ENCODE results near the gene INPP5F. TPM values are rescaled to one million over a fixed set of nuclear protein-coding genes. Genes with fewer than 3 reads are reported as not detected.

Gene INPP5F
- total and polyA plus RNA-seq, 2 of the 13 experiments (the other 11 are each of a cell fraction or from before 2014, with no cell fraction given): 12.5 to 15.7 TPM

DNA sequence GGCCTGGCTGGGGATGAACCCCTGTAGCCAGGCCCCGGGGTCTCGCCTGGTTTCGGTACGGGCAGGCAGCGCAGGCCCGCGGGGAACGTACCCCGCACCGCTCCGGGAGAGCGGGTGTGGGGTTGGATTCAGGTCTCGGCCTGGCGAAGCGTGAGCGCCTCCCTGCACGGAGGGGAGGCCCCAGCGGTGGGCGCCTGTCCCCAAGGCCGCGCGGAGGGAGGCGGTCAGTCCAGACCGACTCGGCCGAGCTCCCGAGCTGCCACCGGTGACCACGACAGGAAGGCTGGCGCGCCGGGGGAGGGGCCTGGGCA is 378 bp upstream of the INPP5F start (continued):
- no peak for TF ChIP-seq RARG (CRISPR knock-in tag; IDR thresholded peaks at IDR 0.05; ENCODE audit: low read depth)
- no peak for TF ChIP-seq ZNF30 (CRISPR knock-in tag; IDR thresholded peaks at IDR 0.05)
- no peak for TF ChIP-seq CREM (IDR thresholded peaks at IDR 0.05)
- TF ChIP-seq CREM (CRISPR knock-in tag; IDR thresholded peaks at IDR 0.05): no peak
- TF ChIP-seq ZNF709 (CRISPR knock-in tag; IDR thresholded peaks at IDR 0.05): no peak; the same call in none of the 2 replicates
- TF ChIP-seq TEAD2 (CRISPR knock-in tag; IDR thresholded peaks at IDR 0.05): no peak
- TF ChIP-seq, protein P1, sequence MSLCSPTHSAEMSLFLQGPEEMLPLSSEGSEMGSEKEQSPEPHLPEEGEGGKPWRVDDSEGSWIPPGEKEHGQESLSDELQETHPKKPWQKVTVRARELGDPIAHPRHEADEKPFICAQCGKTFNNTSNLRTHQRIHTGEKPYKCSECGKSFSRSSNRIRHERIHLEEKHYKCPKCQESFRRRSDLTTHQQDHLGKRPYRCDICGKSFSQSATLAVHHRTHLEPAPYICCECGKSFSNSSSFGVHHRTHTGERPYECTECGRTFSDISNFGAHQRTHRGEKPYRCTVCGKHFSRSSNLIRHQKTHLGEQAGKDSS (CRISPR knock-in tag; IDR thresholded peaks at IDR 0.05; ENCODE audit: borderline replicate concordance, low read depth): peak; percentile 47; the same call in 1 of the 2 replicates
- TF ChIP-seq ZNF430 (CRISPR knock-in tag; IDR thresholded peaks at IDR 0.05): no peak; the same call in 1 of the 2 replicates
- 0 out of 2 replicates have a peak, but pooled peaks have one; percentile 6 for TF ChIP-seq SNAPC2 (CRISPR knock-in tag; IDR thresholded peaks at IDR 0.05)
- no peak for TF ChIP-seq MAF1 (CRISPR knock-in tag; IDR thresholded peaks at IDR 0.05; ENCODE audit: borderline replicate concordance)
- TF ChIP-seq, protein P2, sequence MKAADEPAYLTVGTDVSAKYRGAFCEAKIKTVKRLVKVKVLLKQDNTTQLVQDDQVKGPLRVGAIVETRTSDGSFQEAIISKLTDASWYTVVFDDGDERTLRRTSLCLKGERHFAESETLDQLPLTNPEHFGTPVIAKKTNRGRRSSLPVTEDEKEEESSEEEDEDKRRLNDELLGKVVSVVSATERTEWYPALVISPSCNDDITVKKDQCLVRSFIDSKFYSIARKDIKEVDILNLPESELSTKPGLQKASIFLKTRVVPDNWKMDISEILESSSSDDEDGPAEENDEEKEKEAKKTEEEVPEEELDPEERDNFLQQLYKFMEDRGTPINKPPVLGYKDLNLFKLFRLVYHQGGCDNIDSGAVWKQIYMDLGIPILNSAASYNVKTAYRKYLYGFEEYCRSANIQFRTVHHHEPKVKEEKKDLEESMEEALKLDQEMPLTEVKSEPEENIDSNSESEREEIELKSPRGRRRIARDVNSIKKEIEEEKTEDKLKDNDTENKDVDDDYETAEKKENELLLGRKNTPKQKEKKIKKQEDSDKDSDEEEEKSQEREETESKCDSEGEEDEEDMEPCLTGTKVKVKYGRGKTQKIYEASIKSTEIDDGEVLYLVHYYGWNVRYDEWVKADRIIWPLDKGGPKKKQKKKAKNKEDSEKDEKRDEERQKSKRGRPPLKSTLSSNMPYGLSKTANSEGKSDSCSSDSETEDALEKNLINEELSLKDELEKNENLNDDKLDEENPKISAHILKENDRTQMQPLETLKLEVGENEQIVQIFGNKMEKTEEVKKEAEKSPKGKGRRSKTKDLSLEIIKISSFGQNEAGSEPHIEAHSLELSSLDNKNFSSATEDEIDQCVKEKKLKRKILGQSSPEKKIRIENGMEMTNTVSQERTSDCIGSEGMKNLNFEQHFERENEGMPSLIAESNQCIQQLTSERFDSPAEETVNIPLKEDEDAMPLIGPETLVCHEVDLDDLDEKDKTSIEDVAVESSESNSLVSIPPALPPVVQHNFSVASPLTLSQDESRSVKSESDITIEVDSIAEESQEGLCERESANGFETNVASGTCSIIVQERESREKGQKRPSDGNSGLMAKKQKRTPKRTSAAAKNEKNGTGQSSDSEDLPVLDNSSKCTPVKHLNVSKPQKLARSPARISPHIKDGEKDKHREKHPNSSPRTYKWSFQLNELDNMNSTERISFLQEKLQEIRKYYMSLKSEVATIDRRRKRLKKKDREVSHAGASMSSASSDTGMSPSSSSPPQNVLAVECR (CRISPR knock-in tag; IDR thresholded peaks at IDR 0.05; ENCODE audit: borderline replicate concordance): peak; percentile 73
- TF ChIP-seq PHF20 (CRISPR knock-in tag; IDR thresholded peaks at IDR 0.05): peak; percentile 68
- TF ChIP-seq, protein P3, sequence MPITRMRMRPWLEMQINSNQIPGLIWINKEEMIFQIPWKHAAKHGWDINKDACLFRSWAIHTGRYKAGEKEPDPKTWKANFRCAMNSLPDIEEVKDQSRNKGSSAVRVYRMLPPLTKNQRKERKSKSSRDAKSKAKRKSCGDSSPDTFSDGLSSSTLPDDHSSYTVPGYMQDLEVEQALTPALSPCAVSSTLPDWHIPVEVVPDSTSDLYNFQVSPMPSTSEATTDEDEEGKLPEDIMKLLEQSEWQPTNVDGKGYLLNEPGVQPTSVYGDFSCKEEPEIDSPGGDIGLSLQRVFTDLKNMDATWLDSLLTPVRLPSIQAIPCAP (CRISPR knock-in tag; IDR thresholded peaks at IDR 0.05; ENCODE audit: low read depth): no peak
- no peak for TF ChIP-seq HNF4G (IDR thresholded peaks at IDR 0.05; ENCODE audit: borderline replicate concordance, low read depth, low read length)
- no peak for TF ChIP-seq HNF4G (CRISPR knock-in tag; IDR thresholded peaks at IDR 0.05; ENCODE audit: borderline replicate concordance, low read depth)
- TF ChIP-seq WIZ (CRISPR knock-in tag; IDR thresholded peaks at IDR 0.05): no peak; the same call in 1 of the 2 replicates
- peak; percentile 22; the same call in 1 of the 2 replicates for TF ChIP-seq ZNF296 (CRISPR knock-in tag; conservative IDR thresholded peaks at IDR 0.05)
- no peak for TF ChIP-seq ARHGAP35 (CRISPR knock-in tag; IDR thresholded peaks at IDR 0.05; ENCODE audit: borderline replicate concordance)
- TF ChIP-seq, protein P4, sequence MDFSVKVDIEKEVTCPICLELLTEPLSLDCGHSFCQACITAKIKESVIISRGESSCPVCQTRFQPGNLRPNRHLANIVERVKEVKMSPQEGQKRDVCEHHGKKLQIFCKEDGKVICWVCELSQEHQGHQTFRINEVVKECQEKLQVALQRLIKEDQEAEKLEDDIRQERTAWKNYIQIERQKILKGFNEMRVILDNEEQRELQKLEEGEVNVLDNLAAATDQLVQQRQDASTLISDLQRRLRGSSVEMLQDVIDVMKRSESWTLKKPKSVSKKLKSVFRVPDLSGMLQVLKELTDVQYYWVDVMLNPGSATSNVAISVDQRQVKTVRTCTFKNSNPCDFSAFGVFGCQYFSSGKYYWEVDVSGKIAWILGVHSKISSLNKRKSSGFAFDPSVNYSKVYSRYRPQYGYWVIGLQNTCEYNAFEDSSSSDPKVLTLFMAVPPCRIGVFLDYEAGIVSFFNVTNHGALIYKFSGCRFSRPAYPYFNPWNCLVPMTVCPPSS (IDR thresholded peaks at IDR 0.05): no peak
- TF ChIP-seq PHB2 (IDR thresholded peaks at IDR 0.05; ENCODE audit: partially characterized antibody): no peak
- no peak for TF ChIP-seq NR1H2 (CRISPR knock-in tag; IDR thresholded peaks at IDR 0.05; ENCODE audit: borderline replicate concordance, low read depth)
- TF ChIP-seq ZNF747 (CRISPR knock-in tag; IDR thresholded peaks at IDR 0.05; ENCODE audit: borderline replicate concordance): 0 out of 2 replicates have a peak, but pooled peaks have one; percentile 64
- TF ChIP-seq ZNF382 (CRISPR knock-in tag; IDR thresholded peaks at IDR 0.05; ENCODE audit: borderline replicate concordance): no peak
- no peak for TF ChIP-seq MAFK (conservative IDR thresholded peaks at IDR 0.05 in 1 of 2, IDR thresholded peaks at IDR 0.05 in 1 of 2; ENCODE audit: low read length in 2 of 2)
- TF ChIP-seq ZNF446 (CRISPR knock-in tag; IDR thresholded peaks at IDR 0.05): no peak
- peak; percentile 63; the same call in 1 of the 2 replicates for TF ChIP-seq ZNF772 (CRISPR knock-in tag; IDR thresholded peaks at IDR 0.05)
